KG1 (cell line): ENCODE results near the gene SUV39H1.
"Not testable (repeated sequence)": the region's sequence is repeated elsewhere in the genome, so short reads cannot be mapped to it uniquely, and the experiment has no call there.

Source experiments
- DNase-seq: peaks from one replicate; lab custom pipeline; 2025; lab: John Stamatoyannopoulos, UW

SUV39H1 gene, protein sequence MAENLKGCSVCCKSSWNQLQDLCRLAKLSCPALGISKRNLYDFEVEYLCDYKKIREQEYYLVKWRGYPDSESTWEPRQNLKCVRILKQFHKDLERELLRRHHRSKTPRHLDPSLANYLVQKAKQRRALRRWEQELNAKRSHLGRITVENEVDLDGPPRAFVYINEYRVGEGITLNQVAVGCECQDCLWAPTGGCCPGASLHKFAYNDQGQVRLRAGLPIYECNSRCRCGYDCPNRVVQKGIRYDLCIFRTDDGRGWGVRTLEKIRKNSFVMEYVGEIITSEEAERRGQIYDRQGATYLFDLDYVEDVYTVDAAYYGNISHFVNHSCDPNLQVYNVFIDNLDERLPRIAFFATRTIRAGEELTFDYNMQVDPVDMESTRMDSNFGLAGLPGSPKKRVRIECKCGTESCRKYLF

DNA sequence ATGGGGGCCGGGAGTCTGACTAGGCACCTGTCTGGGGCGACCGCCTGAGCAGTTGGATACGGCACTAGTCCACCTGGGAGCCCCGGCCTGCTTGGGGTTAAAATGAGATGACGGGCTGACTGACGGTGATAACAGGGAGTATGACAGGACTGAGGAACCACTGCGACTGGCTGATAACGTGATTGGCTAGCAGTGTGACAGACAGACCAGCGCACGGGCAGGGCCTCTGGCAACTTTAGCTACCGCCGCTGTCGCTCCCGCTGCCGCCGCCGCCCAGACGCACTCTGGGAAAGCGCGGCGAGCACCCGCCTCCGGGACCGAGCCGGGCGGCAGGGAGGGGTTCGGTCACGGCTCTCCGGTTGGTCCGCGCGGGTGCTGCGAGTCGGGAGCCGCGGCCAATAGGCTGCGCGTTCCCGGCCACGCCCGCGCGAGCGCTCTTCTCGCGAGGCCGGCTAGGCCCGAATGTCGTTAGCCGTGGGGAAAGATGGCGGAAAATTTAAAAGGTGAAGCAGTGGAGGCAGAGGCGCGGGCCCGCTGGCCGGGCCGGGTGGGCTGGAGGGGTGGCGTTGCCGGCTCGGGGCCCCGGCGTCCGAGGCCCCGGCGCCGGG is at the start of gene SUV39H1:
TSS of gene SUV39H1 (plus strand) at position 434 of the 608 bp plus-strand sequence. CDS start at position 485, 51 bp downstream.
- DNase-seq = peak; percentile 34

DNA sequence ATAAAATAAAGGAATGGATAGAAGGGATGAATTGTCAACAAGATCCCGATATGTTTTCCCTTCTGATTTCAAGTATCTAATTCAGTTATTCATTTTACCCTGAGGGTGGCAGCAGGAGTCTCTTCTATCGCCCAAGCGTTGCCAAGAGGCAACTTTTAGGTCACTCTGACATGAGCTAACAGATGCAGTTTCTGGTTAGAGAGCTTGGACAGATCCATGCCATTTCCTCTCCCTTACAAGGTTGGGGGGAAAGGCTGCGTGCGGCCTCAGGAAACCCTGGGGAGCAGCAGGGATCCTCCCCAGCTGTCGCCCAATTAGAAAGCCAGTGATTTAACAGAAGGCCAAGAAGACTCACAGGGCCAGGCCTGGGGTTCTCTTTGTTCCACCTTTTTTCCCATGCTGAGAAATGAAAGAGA is 48.2 kb upstream of the SUV39H1 start:
- DNase-seq = no peak

DNA sequence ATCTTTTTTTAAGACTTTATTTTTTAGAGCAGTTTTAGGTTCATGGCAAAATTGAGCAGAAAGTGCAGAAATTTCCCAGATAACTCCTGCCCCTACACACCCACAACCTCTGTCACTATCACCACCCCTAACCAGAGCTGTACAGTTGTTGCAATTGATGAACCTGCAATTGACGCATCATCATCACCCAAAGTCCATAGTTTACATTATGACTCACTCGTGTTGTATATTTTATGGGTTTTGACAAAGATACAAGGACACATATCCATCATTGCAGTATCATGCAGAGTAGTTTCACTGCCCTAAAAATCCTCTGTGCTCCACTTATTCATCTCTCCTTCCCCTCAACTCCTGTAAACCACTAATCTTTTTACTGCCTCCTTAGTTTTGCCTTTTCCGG is 47.4 kb upstream of the SUV39H1 start:
- DNase-seq = no peak

DNA sequence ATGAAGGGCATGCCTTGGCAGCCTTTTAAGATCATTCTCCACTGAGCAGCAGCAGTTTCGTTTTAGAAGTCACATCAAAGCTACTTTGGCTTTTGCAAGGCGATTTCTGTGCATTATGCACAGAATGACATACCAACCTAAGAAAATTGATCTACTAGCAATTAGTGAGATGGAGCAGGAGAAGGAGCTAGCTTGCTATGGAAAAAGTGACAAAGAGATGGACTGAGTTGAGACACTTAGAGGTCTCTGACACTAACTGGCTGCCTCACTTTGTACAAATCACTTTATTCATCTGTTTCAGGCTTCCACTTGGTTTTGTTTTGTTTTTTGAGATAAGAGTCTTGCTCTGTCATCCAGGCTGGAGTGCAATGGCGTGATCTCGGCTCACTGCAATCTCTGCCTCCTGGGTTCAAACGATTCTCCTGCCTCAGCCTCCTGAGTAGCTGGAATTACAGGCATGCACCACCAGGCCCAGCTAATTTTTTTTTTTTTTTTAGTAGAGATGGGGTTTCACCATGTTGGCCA is 44.4 kb upstream of the SUV39H1 start:
- not testable (repeated sequence) for DNase-seq

DNA sequence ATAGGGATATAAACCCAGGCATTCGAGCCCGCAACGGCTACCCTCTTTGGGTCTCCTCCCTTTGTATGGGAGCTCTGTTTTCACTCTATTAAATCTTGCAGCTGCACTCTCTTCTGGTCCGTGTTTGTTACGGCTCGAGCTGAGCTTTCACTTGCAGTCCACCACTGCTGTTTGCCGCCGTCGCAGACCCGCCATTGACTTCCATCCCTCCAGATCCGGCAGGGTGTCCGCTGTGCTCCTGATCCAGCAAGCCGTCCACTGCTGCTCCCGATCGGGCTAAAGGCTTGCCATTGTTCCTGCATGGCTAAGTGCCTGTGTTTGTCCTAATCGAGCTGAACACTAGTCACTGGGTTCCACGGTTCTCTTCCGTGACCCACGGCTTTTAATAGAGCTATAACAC is 41.8 kb upstream of the SUV39H1 start:
- not testable (repeated sequence) for DNase-seq

DNA sequence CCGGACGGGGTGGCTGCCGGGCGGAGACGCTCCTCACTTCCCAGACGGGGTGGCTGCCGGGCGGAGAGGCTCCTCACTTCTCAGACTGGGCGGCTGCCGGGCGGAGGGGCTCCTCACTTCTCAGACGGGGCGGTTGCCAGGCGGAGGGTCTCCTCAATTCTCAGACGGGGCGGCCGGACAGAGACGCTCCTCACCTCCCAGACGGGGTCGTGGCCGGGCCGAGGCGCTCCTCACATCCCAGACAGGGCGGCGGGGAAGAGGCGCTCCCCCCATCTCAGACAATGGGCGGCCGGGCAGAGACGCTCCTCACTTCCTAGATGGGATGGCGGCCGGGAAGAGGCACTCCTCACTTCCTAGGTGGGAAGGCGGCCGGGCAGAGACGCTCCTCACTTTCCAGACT is 36.8 kb upstream of the SUV39H1 start:
- not testable (repeated sequence) for DNase-seq

DNA sequence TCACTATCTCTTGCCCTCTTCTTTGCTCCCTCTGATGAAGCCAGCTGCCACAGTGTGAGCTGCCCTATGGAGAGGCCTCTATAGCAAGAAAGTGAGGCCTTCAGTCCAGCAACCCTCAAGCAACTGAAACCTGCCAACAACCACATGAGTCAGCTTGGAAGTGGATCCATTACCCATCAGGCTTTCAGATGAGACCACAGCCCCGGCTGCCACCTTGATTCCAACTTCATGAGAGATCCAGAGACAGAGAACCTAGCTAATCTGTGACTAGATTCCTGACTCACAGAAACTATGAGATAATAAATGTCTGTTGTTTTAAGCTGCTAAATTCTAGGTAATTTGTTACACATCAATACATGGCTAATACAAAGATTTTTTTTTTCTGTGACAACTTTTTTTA is 33.3 kb upstream of the SUV39H1 start:
- no peak for DNase-seq

DNA sequence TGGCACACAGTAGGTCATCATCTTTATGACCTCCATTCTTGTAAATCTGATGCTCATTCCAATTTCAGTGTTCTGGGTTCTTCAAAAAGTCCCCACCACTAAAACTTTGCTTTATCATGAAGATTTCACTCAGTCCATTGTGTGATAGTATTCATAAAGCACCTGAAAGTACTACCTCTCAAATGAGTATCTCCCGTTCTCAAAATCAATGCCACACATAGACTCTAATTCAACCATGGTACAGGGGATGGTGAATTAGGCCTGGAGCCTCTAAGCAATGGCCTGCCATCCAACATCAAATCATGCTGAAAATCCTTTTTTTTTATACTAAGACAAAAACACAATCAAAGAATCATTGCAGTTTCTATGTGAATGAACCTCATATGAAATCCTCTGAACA is 32.4 kb upstream of the SUV39H1 start:
- no peak for DNase-seq

DNA sequence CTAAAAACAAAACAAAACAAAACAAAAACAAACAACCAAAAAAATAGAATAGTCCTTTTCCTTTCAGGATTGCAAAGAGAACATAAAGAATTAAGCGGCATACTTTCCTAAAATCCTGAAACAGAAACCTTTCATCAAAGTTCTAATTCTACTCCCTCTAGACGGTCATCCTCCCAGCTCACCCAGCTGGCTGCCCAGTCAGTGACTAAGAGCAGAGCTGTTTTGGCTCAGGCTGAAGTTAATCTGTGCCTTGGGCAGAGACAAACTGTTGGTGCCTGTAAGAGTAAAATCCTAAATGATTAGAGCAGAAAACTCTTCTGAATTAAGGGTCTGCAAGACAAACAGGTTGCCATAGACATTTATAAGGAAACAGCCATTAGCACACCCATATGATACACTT is 30.5 kb upstream of the SUV39H1 start:
- DNase-seq = no peak

DNA sequence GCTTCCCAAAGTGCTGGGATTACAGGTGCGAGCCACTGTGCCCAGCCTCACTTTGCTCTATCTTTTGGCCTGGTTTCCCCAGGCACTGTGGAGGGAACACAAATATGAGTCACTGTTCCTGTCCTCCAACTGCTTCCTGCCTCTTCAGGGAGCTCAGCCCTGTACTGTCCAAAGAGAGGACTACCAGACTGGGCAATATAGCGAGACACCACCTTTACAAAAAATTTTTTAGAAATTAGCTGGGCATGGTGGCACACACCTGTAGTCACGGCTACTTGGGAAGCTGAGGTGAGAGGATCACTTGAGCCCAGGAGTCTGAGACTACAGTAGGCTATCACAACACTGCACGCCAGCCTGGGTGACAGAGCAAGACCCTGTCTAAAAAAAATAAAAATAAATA is 29.9 kb upstream of the SUV39H1 start:
- DNase-seq = no peak

DNA sequence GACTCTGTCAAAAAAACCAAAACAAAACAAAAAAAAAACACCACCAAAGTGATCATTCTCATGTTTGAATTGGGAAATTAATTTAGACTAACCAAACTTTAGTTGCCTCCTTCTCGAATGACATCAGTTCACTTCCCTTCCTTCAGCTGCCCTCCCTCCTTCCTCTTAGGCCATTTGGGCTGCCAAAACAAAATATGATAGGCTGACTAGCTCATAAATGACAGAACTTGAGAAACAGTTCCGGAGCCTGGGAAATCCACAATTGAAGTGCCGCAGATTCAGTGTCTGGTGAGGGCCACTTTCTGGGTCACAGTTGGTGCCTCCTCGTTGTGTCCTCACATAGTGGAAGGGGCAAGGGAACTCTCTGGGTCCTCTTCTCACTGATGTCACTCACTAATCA is 29.0 kb upstream of the SUV39H1 start:
- no peak for DNase-seq

DNA sequence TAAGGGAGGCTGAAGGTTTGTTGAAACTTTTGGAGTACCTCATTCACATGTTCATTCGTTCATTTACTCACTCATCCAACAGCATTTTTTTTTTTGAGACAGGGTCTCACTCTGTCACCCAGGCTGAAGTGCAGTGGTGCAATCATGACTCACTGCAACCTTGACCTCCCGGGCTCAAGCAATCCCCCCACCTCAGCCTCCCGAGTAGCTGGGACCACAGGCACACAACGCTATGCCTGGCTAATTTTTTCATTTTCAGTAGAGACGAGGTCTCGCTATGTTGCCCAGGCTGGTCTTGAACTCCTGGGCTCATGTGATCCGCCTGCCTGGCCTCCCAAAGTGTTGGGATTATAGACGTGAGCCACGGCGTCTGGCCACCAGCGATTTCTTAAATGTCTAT is 28.3 kb upstream of the SUV39H1 start:
- DNase-seq = not testable (repeated sequence)

DNA sequence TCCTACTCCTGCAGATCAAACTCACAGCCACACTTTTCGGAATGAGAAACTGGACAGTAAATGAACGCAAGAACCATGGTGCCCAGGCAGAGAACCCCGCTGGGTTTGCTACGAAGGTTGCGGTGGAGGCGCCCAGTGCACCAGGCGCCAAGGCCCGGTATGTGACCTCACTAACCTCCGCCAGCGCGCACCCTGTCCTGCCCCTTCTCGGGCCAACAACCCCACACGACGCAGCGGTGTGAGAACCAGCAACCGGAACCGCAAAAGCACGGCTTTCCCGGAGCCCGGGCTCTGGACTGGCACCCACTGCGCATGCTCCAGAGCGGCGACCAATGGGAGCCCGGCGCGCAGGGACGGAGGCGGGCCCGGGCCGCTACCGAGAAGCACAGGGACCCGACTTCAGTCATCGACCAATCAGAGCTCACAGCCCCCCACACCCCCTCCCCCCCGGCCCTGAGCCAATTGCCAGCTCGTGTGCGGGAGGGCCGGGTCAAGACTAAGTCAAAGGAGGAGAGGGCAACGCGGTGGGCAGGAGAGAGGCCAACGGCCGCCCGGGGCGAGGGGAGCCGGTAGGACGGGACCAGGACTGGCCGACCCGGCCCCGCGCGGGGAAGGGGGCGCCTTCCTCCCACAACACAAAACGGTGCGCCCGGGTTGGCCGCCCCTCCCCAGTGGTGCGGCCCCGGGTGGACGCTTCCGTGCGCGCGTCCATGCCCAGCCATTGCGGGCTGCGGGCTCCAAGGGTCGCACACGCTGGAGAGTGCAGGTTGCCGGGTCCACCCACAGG is 20.2 kb upstream of the SUV39H1 start:
- DNase-seq = peak; percentile 27

DNA sequence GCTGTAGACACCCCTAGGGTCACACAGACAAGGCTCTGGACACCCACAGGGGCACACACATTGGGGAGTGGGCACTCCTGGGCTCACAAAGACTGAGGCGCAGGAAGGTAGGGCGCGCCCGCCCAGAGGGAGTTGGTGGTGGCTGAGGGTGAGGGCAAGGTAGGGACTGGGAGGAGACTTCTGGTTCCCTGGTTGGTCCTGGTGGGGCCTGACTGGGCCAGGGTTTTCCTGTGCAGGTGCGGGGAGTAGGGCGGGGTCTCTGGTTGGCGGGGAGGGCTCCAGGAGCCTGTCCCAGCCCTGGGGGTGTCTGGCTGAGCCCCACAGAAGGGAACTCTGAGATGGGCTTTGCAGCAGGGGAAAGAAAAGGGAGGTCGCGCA is 19.7 kb upstream of the SUV39H1 start:
- DNase-seq = no peak

DNA sequence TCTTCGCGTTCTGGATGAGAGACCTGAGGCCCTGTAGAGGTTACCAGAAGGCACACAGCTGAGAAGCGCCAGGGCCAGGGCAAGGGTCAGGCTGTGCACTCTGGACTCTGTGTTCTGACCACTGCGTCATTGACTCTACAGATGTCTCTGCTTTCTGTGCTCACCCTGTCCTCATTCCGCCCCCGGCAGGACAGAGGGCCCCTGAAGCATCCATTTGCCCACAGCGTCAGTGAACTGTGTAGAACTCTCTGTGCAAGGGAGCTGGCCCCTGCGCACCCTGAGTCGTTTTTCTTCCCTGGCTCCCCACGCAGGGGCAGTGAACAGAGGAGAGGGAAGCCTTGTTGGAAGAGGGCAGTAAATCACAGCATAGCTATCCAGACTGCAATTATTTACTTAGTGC is 19.0 kb upstream of the SUV39H1 start:
- no peak for DNase-seq

DNA sequence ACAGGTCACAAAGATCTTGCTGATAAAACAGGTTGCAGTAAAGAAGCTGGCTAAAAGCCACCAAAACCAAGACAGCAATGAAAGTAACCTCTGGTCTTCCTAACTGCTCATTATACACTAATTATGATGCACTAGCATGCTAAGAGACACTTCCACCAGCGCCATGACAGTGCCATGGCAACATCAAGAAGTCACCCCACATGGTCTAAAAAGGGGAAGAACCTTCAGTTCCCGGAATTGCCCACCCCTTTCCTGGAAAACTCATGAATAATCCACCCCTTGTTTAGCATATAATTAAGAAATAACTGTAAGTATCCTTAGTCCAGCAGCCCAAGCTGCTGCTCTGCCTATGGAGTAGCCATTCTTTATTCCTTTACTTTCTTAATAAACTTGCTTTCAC is 16.1 kb upstream of the SUV39H1 start:
- DNase-seq = peak; percentile 19

DNA sequence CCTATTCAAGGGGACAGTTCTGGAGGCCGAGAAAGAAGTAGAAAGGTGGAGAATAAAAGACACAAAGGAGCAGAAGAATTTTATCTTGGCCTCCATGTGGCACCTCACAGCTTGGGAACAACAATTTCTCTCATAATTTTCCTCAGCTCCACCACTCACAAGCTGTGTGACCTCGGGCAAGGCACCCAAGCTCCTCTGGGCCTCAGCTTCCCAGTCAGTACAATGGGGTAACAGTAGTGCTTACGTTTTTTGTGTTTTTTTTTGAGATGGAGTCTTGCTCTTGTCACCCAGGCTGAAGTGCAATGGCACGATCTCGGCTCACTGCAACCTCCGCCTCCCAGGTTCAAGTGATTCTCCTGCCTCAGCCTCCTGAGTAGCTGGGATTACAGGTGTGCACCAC is 15.6 kb upstream of the SUV39H1 start:
- DNase-seq = not testable (repeated sequence)

DNA sequence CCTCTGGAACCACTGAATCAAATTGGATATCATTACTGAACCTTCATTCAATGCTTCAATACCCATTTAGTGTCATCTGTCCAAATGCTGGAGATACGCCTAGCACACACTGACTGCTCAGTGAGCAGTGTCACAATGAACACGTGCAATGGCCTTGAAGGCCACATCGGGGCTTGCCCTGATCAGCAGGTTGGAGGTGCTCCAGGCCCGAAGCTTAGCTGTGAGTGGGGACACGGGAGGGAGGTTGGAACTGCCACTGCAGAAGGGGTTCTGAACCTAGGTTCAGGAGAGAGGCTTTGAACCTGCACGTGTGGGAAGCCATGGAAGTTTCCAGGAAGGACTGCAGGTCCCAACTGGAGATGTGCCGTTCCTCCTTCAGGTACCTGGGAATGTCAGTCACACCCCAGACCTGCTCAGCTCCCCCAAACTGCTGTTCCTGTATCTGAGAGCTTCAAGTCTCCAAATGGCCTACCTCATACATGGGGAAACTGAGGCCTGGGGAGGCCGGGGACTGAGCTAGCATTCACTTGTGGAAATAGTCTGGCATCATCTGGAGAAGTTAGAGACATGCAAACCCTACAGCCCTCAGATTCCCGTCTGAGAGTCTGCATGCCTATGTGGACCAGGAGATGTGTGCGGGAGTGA is 14.9 kb upstream of the SUV39H1 start:
- DNase-seq = no peak

DNA sequence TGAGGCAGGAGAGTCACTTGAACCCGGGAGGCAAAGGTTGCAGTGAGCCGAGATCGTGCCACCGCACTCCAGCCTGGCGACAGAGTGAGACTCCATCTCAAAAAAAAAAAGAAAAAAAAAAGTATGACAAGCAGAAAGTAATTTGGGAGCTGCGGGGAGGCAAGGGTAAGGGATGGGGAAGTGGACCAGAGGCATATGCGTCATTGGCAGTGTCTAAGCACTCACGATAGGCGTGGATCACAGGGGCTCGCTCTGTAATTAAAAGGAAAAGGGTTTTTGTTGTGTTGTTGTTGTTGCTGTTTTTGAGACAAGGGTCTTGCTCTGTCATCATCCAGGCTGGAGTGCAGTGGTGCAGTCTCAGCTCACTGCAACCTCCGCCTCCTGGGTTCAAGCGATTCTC is 13.7 kb upstream of the SUV39H1 start:
- not testable (repeated sequence) for DNase-seq

DNA sequence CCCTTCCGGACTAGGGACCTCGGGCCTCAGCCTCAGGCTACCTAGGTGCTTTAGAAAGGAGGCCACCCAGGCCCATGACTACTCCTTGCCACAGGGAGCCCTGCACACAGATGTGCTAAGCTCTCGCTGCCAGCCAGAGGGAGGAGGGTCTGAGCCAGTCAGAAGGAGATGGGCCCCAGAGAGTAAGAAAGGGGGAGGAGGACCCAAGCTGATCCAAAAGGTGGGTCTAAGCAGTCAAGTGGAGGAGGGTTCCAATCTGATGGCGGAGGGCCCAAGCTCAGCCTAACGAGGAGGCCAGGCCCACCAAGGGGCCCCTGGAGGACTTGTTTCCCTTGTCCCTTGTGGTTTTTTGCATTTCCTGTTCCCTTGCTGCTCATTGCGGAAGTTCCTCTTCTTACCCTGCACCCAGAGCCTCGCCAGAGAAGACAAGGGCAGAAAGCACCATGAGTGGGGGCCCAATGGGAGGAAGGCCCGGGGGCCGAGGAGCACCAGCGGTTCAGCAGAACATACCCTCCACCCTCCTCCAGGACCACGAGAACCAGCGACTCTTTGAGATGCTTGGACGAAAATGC is 13.0 kb upstream of the SUV39H1 start, which contains the start of gene WAS:
TSS of gene WAS (plus strand) at position 389 of the 572 bp plus-strand sequence. CDS start at position 444, 55 bp downstream.
- DNase-seq = peak; percentile 39

DNA sequence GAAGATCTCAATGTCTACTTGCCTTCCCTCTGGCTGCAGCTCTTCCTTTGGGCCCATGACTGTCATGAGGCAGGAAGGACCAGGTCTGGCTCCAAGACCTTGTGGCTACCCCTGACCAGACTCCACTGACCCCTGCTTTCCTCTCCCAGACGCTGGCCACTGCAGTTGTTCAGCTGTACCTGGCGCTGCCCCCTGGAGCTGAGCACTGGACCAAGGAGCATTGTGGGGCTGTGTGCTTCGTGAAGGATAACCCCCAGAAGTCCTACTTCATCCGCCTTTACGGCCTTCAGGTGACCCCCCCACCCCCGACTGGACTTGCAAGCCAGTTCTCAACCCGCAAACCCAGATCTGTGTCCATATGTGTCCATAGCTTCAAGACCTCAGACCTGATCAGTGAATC is 12.4 kb upstream of the SUV39H1 start:
- DNase-seq = no peak

DNA sequence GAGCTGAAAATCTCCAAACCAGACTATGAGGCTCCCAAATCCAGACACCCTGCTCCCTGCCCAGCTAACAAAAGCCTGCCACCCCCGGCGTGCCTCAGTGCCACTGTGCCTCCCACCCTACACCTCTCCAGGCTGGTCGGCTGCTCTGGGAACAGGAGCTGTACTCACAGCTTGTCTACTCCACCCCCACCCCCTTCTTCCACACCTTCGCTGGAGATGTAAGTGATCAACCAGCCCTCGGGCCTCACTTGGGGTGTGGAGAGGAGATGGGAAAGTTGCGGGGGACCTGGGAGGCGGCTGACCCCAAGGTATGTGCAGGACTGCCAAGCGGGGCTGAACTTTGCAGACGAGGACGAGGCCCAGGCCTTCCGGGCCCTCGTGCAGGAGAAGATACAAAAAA is 11.1 kb upstream of the SUV39H1 start:
- no peak for DNase-seq
